Brain microvascular endothelial cell (primary cell): ENCODE measurements around the gene GRID2.

Experiments
- DNase-seq: peaks from one replicate; pipeline ENCODE4 v3.0.0-alpha.2; 2020
- H3K27ac ChIP-seq: fragments of 250-450 bp; sonication (Bioruptor Pico); 2 replicates; pipeline ENCODE4 v1.5.1; 2020; ENCODE audit warnings: mild to moderate bottlenecking, moderate library complexity
- H3K27me3 ChIP-seq: fragments of 250-450 bp; sonication (Bioruptor Pico); replicated peaks from 2 replicates; pipeline ENCODE4 v1.5.1; 2020; ENCODE audit warnings: mild to moderate bottlenecking
- H3K36me3 ChIP-seq: fragments of 250-450 bp; sonication (Bioruptor Pico); replicated peaks from 2 replicates; pipeline ENCODE4 v1.5.1; 2020; ENCODE audit warnings: mild to moderate bottlenecking
- H3K4me3 ChIP-seq: 2 replicates; pipeline ENCODE4 v1.5.1; 2011; ENCODE audit warnings: low read depth, mild to moderate bottlenecking, control low read depth, low read length, moderate library complexity
- CTCF ChIP-seq: IDR thresholded peaks from 2 replicates; pipeline ENCODE4 v1.5.1; 2011; ENCODE audit warnings: low read depth, mild to moderate bottlenecking, moderate library complexity, low read length, control low read depth, inconsistent platforms; ENCODE audit errors: missing control alignments
- in situ Hi-C: cut with HindIII; loops from 2 replicates; pipeline ENCODE4 v1.10.0; 2017; ENCODE audit warnings: low sequenced_read_pairs, low pct_ligation_motif_present

The GRID2 gene

DNA sequence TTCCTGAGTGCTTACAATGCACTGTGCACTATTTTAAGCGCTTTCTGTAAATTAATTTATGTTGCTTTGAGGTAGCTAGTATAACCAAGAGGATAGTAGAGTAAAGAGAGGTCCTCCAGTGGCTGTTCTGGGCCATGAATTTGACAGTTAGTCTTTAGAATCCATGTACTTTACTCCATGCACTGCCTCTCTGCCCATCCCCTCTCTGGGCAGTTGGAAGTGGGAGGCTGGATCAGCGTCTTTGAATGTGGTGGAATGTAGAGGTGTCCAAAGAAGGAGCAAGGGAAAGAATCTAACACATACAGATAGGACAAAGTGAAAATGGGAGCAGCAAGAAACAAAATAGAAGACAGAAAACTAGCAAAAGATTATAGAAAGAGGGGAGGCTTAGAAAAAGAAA lies 712.6 kb downstream of the GRID2 start:
- no peaks in the 10 kb centered on the region for H3K27me3 ChIP-seq
- no peak overlapping the region for H3K4me3 ChIP-seq
- no peak for TF ChIP-seq CTCF
- H3K27ac ChIP-seq: no peak overlapping the region
- in situ Hi-C loops: no loop called here
- no peak for DNase-seq
- H3K36me3 ChIP-seq: no peaks in the 10 kb centered on the region

DNA sequence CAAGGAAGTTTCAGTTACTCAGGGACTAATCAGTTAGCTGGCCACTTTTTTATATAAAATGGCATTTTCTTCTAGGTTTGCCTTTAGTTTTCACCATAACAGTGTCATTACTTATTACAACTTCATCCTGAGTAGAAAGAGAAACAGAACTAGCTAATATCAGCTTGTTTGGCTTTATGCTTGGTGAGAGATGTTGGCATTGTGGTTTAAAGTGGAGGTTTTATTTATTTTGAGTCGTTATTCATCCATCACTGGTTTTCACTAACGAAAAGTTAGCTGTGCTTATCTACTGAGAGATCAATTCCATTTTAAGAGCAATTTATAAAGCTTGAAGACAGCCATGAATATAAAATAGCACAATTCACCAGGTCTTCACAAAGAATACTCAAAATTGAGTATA lies 714.5 kb downstream of the GRID2 start:
- TF ChIP-seq CTCF: no peak
- no peaks in the 10 kb centered on the region for H3K36me3 ChIP-seq
- in situ Hi-C loops: no loop called here
- H3K27ac ChIP-seq: no peak overlapping the region
- DNase-seq: no peak
- no peak overlapping the region for H3K4me3 ChIP-seq
- H3K27me3 ChIP-seq: no peaks in the 10 kb centered on the region

GRCh38 chr4:93018806-93019205 lies 715.0 kb downstream of the GRID2 start:
- no peaks in the 10 kb centered on the region for H3K36me3 ChIP-seq
- no peaks in the 10 kb centered on the region for H3K27me3 ChIP-seq

GRCh38 chr4:93029769-93030168 lies 726.0 kb downstream of the GRID2 start:
- TF ChIP-seq CTCF: no peak
- Histone ChIP-seq H3K27me3 (no peaks in the 10 kb centered on the region), H3K27ac (no peak overlapping the region), H3K36me3 (no peaks in the 10 kb centered on the region), H3K4me3 (no peak overlapping the region)
- DNase-seq: no peak
- in situ Hi-C loops: no loop called here

More at GRCh38 chr4:93018806-93019205, 715.0 kb downstream of the GRID2 start:
- no peak overlapping the region for H3K4me3 ChIP-seq
- H3K27ac ChIP-seq: no peak overlapping the region
- no peak for DNase-seq
- in situ Hi-C loops: no loop called here
- TF ChIP-seq CTCF: no peak

GRCh38 chr4:93030670-93031069 lies 726.9 kb downstream of the GRID2 start:
- H3K27me3 ChIP-seq: no peaks in the 10 kb centered on the region
- in situ Hi-C loops: no loop called here
- TF ChIP-seq CTCF: no peak
- no peak overlapping the region for H3K27ac ChIP-seq
- no peaks in the 10 kb centered on the region for H3K36me3 ChIP-seq
- no peak for DNase-seq
- no peak overlapping the region for H3K4me3 ChIP-seq

DNA sequence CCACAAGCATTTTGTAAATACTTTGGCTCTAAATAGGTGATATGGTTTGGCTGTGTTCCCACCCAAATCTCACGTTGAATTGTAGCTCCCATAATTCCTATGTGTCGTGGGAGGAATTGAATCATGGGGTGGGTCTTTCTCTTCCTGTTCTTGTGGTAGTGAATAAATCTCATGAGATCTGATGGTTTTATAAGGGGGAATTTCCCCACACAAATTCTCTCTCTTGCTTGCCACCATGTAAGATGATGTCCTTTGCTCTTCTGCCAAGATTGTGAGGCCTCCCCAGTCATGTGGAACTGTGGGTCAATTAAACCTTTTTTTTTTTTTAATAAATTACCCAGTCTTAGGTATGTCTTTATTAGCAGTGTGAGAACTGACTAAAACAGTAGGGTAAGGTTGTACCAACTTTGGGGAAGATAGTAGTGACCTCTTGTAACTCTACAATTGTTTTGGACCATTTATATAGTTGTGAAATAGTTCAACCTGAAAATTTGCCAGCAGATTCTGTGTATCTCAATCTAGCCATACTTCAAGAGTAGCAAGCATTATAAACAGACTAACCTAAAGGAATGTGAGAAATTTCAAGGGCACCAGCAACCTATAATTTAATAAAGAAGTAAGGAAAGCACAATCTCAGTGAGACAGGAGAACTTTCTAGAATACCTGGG lies 727.8 kb downstream of the GRID2 start:
- H3K27ac ChIP-seq: no peak overlapping the region
- H3K36me3 ChIP-seq: no peaks in the 10 kb centered on the region
- no peak for DNase-seq
- H3K4me3 ChIP-seq: no peak overlapping the region
- TF ChIP-seq CTCF: no peak
- in situ Hi-C loops: no loop called here
- H3K27me3 ChIP-seq: no peaks in the 10 kb centered on the region
